MCF 10A (cell line): ENCODE data around the gene WDFY3. TPM values are rescaled to one million over a fixed set of nuclear protein-coding genes. Genes with fewer than 3 reads are reported as not detected.

Source experiments
- BruUV-seq: library from RNA; stranded (reverse); fragments of 400-500 nt; replicated peaks from 2 replicates; lab custom pipeline; 2021; lab: Mats Ljungman, UMichigan
- CTCF ChIA-PET: fragments of 300-600 bp; sonication (Branson Sonifier 250); formaldehyde crosslinking; extraction: SDS; loops from one replicate; lab custom pipeline; 2021; ENCODE audit warnings: antibody characterized with exemption, inconsistent platforms; lab: Yijun Ruan, JAX
- POLR2A ChIA-PET: fragments of 300-600, 350-650 bp; sonication (Branson Sonifier 250); formaldehyde crosslinking; extraction: SDS; loops from one replicate; lab custom pipeline; 2020; ENCODE audit warnings: antibody characterized with exemption, inconsistent platforms; lab: Yijun Ruan, JAX
- DNase-seq: peaks from one replicate; pipeline ENCODE4 v3.0.0-alpha.2; 2018; ENCODE audit not compliant: unreplicated experiment
- H3K27ac Mint-ChIP-seq: one replicate; pipeline ENCODE4 v1.8.0; 2022; ENCODE audit warnings: mild to moderate bottlenecking, low read depth, mixed read lengths; ENCODE audit not compliant: unreplicated experiment
- H3K27me3 Mint-ChIP-seq: one replicate; pipeline ENCODE4 v1.8.0; 2022; ENCODE audit warnings: mixed read lengths; ENCODE audit not compliant: insufficient read depth, unreplicated experiment
- H3K36me3 Mint-ChIP-seq: one replicate; pipeline ENCODE4 v1.8.0; 2022; ENCODE audit warnings: mild to moderate bottlenecking, moderate library complexity, mixed read lengths; ENCODE audit not compliant: insufficient read depth, unreplicated experiment
- H3K4me1 Mint-ChIP-seq: one replicate; pipeline ENCODE4 v1.8.0; 2022; ENCODE audit warnings: mixed read lengths; ENCODE audit not compliant: insufficient read depth, unreplicated experiment
- H3K4me3 Mint-ChIP-seq: one replicate; pipeline ENCODE4 v1.8.0; 2022; ENCODE audit warnings: mild to moderate bottlenecking, moderate library complexity, mixed read lengths; ENCODE audit not compliant: unreplicated experiment
- H3K9me3 Mint-ChIP-seq: one replicate; pipeline ENCODE4 v1.8.0; 2022; ENCODE audit warnings: mixed read lengths; ENCODE audit not compliant: unreplicated experiment
- CTCF ChIP-seq: fragments of 200-600 bp; IDR thresholded peaks from one replicate; pipeline ENCODE4 v1.8.0; 2022; ENCODE audit warnings: antibody characterized with exemption, mild to moderate bottlenecking; ENCODE audit not compliant: unreplicated experiment
- intact Hi-C: fragments of 100-400 bp; cut with micrococcal nuclease; formaldehyde crosslinking; loops from 2 replicates; pipeline ENCODE4 v1.14.1; 2022
- total RNA-seq: library from RNA; stranded (reverse); gene quantifications from 2 replicates; pipeline ENCODE4 v1.2.3, GENCODE V29; 2022

Gene WDFY3
- total RNA-seq, 1 experiment from 2014 or later = 90.7 TPM

GRCh38 chr4:84699001-84699671, 267.4 kb downstream of the WDFY3 start:
- intact Hi-C loops = no loop called here
- BruUV-seq = no TSS peak

GRCh38 chr4:84697615-84698201, 268.8 kb downstream of the WDFY3 start:
- no peaks in the 10 kb centered on the region for H3K4me1 Mint-ChIP-seq
- intact Hi-C loops = no loop called here
- no peaks in the 10 kb centered on the region for H3K9me3 Mint-ChIP-seq
- H3K27ac Mint-ChIP-seq = no peak overlapping the region
- CTCF ChIA-PET = interaction anchor here (1.5 kb wide), 1 partner anchor 119 kb away, joined by 3 read pairs; no protein-coding TSS in a partner anchor
- H3K4me3 Mint-ChIP-seq = no peak overlapping the region
- POLR2A ChIA-PET = interaction anchor here (0.9 to 2.4 kb wide), 3 partner anchors 32 to 115 kb away, joined by 3 to 6 read pairs (median 3); partner anchors contain the start of gene CDS1
- no TSS peak for BruUV-seq
- H3K27me3 Mint-ChIP-seq = no peaks in the 10 kb centered on the region
- peaks cover 66% of the 10 kb centered on the region for H3K36me3 Mint-ChIP-seq
- no peak for TF ChIP-seq CTCF
- no peak for DNase-seq

More at GRCh38 chr4:84699001-84699671, 267.4 kb downstream of the WDFY3 start:
- no peak overlapping the region for H3K27ac Mint-ChIP-seq
- peaks cover 64% of the 10 kb centered on the region for H3K36me3 Mint-ChIP-seq
- no peak for DNase-seq
- ChIA-PET CTCF (interaction anchor here (0.7 to 0.8 kb wide), 2 partner anchors 120 to 134 kb away, joined by 4 to 5 read pairs; no protein-coding TSS in a partner anchor), POLR2A (no interaction called here)
- H3K27me3 Mint-ChIP-seq = no peaks in the 10 kb centered on the region
- TF ChIP-seq CTCF = no peak
- H3K4me3 Mint-ChIP-seq = no peak overlapping the region
- H3K4me1 Mint-ChIP-seq = no peaks in the 10 kb centered on the region
- H3K9me3 Mint-ChIP-seq = no peaks in the 10 kb centered on the region

GRCh38 chr4:84697159-84697558, 269.3 kb downstream of the WDFY3 start:
- POLR2A ChIA-PET = interaction anchor here (0.7 to 2.4 kb wide), 4 partner anchors 32 to 115 kb away, joined by 3 to 6 read pairs (median 3); partner anchors contain the start of gene CDS1
- no peak for DNase-seq
- intact Hi-C loops = no loop called here

More at GRCh38 chr4:84697159-84697558, 269.3 kb downstream of the WDFY3 start:
- CTCF ChIA-PET = interaction anchor here (1.5 kb wide), 1 partner anchor 118 kb away, joined by 3 read pairs; no protein-coding TSS in a partner anchor
- H3K4me3 Mint-ChIP-seq = no peak overlapping the region
- no peak for TF ChIP-seq CTCF
- no TSS peak for BruUV-seq
- H3K4me1 Mint-ChIP-seq = no peaks in the 10 kb centered on the region
- H3K27me3 Mint-ChIP-seq = no peaks in the 10 kb centered on the region
- H3K9me3 Mint-ChIP-seq = no peaks in the 10 kb centered on the region
- no peak overlapping the region for H3K27ac Mint-ChIP-seq
- H3K36me3 Mint-ChIP-seq = peaks cover 66% of the 10 kb centered on the region
